Ovary (tissue), 3 donors: ENCODE results near the gene NAP1L1.

Experiments
- CTCF ChIP-seq, 3 donors: fragments of 450-650 bp in 2 of 3; fragments of 200-600 bp in 1 of 3; IDR thresholded peaks; one replicate each; pipeline versions ENCODE4 v1.5.1 to v1.8.0; 2016 to 2022; ENCODE audit warnings: antibody characterized with exemption in 3 of 3, mild to moderate bottlenecking in 1 of 3
- EP300 ChIP-seq: sonication (generic); formaldehyde crosslinking; IDR thresholded peaks from one replicate; pipeline ENCODE4 v1.6.1; 2017; ENCODE audit warnings: antibody characterized with exemption
- POLR2A ChIP-seq: fragments of 450-650 bp; IDR thresholded peaks from one replicate; pipeline ENCODE4 v1.6.1; 2017; ENCODE audit warnings: antibody characterized with exemption, mild to moderate bottlenecking, moderate library complexity
- donor health status: DM: no; HTN: no; CAD: no.

DNA sequence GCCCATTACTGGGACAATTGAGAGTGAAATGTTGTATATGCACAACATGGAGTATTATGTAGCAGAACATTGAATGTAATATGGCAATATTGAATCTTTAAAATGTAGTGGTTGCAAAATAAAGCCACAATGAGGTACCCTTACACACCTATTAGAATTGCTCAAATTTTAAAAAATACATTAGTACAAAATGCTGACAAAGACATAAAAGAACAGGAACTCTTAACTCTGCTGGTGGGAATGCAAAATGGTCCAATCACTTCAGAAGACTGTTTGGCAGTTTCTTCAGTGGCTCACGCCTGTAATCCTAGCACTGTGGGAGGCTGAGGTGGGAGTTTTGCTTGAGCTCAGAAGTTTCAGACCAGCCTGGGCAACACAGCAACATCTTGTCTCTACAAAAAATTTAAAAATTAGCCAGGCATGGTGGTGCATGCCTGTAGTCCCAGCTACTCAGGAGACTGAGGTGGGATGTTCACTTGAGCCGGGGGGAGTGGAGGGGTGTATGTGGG is 6.8 kb upstream of the NAP1L1 start:
- TF ChIP-seq CTCF (IDR thresholded peaks at IDR 0.05) (no peak), POLR2A (no peak), EP300 (no peak)
